ENCODE measurements around the gene HSH2D. TPM values are rescaled to one million over a fixed set of nuclear protein-coding genes. Genes with fewer than 3 reads are reported as not detected.

HSH2D gene
- total and polyA plus RNA-seq, 2 of the 13 experiments (the other 11 are each of a cell fraction or from before 2014, with no cell fraction given), result 0.69 to 3.2 TPM

- Histone ChIP-seq H4K20me1 (ENCODE audit: insufficient read depth, low read length) (0 out of 2 replicates have a peak, but pooled peaks cover 2% of the 10 kb centered on the region), H2AFZ (ENCODE audit: low read length) (no peak overlapping the region), H3K79me2 (ENCODE audit: insufficient read depth, low read length) (no peaks in the 10 kb centered on the region), H3K27me3 (ENCODE audit: control insufficient read depth in 1 of 2, insufficient read depth in 2 of 2, low read length in 2 of 2) (no peaks in the 10 kb centered on the region), H3K27ac (ENCODE audit: extremely low read length, insufficient read depth, low read length) (no peak overlapping the region), H3K4me1 (ENCODE audit: insufficient read depth, low read length) (0 out of 2 replicates have a peak, but pooled peaks cover 9% of the 10 kb centered on the region), H3K9me3 (ENCODE audit: low read length) (no peaks in the 10 kb centered on the region), H3K4me3 (replicated peaks in 1 of 3; ENCODE audit: insufficient read depth in 1 of 3, low read depth in 2 of 3, low read length in 3 of 3) (no peak overlapping the region), H3K4me2 (ENCODE audit: low read depth, low read length) (no peak overlapping the region), H3K9ac (ENCODE audit: insufficient read depth, low read depth, low read length) (no peak overlapping the region), H3K36me3 (replicated peaks in 1 of 2; ENCODE audit: control insufficient read depth in 1 of 2, insufficient read depth in 2 of 2, low read length in 2 of 2) (peaks cover 32 to 71% of the 10 kb centered on the region in 2 experiments; a peak in 4 of 5 replicates)
- no peak for ATAC-seq
- WGBS (ENCODE audit: low lambda C conversion rate), result 95% methylated on average over 11 of the region's 11 CpGs
- CTCF ChIA-PET (ENCODE audit: low intra/inter-chr PET ratio, low total read pairs), result no interaction called here
- TF ChIP-seq JUN (CRISPR knock-in tag; IDR thresholded peaks at IDR 0.05) (no peak), HNF4G (IDR thresholded peaks at IDR 0.05; ENCODE audit: borderline replicate concordance, low read depth, low read length) (no peak), HNF4G (CRISPR knock-in tag; IDR thresholded peaks at IDR 0.05; ENCODE audit: borderline replicate concordance, low read depth) (no peak), LRRFIP1 (CRISPR knock-in tag; conservative IDR thresholded peaks at IDR 0.05) (no peak), ZBTB49 (CRISPR knock-in tag; IDR thresholded peaks at IDR 0.05; ENCODE audit: borderline replicate concordance) (no peak), ZNF580 (CRISPR knock-in tag; IDR thresholded peaks at IDR 0.05; ENCODE audit: borderline replicate concordance, low read depth) (no peak), TCF12 (IDR thresholded peaks at IDR 0.05) (no peak), TCF12 (CRISPR knock-in tag; IDR thresholded peaks at IDR 0.05) (no peak), SMAD9 (CRISPR knock-in tag; IDR thresholded peaks at IDR 0.05) (no peak), ZBTB14 (CRISPR knock-in tag; IDR thresholded peaks at IDR 0.05) (no peak), ZNF547 (CRISPR knock-in tag; IDR thresholded peaks at IDR 0.05) (no peak), ZNF232 (CRISPR knock-in tag; IDR thresholded peaks at IDR 0.05; ENCODE audit: borderline replicate concordance) (no peak), NAIF1 (CRISPR knock-in tag; IDR thresholded peaks at IDR 0.05; ENCODE audit: borderline replicate concordance) (no peak), ZNF24 (IDR thresholded peaks at IDR 0.05) (no peak), CCAR2 (optimal IDR thresholded peaks at IDR 0.05; ENCODE audit: low read depth, low read length) (no peak), TFDP1 (CRISPR knock-in tag; IDR thresholded peaks at IDR 0.05; ENCODE audit: borderline replicate concordance) (no peak)
- no TSS peak for BruUV-seq (replicated peaks)
- DNase-seq (ENCODE audit: low spot score), result no peak
- POLR2A ChIA-PET, result no interaction called here
- in situ Hi-C loops (cut with HindIII; ENCODE audit: extremely low pct_ligation_motif_present, low pct_unique_long_range_greater_than_20kb), result no loop called here
- intact Hi-C loops (cut with micrococcal nuclease; ENCODE audit: unreplicated experiment), result no loop called here
- FAIRE-seq, result no peak
Observed at GRCh38 chr19:16121967-16122366, 21.5 kb upstream of the HSH2D start.
